Astrocyte (in vitro differentiated cells and primary cell): ENCODE results near the gene AQR. TPM values are rescaled to one million over a fixed set of nuclear protein-coding genes. Genes with fewer than 3 reads are reported as not detected.
"Not testable (repeated sequence)": the region's sequence is repeated elsewhere in the genome, so short reads cannot be mapped to it uniquely, and the experiment has no call there.

Experiments
- DNase-seq: peaks from one replicate; pipeline ENCODE4 v3.0.0-alpha.2; 2010; ENCODE audit warnings: low read depth
- FAIRE-seq: peaks from 2 replicates; lab custom pipeline; 2011; peaks lifted over from hg19 to GRCh38; lab: Jason Lieb, UNC
- H2AFZ ChIP-seq: 2 replicates; pipeline ENCODE4 v1.6.0; 2012; ENCODE audit warnings: low read depth, low read length, inconsistent platforms
- H3K27ac ChIP-seq: 2 replicates; pipeline ENCODE4 v1.5.1; 2011; ENCODE audit warnings: low read depth, low read length, inconsistent platforms
- H3K27me3 ChIP-seq: 2 replicates; pipeline ENCODE4 v1.6.0; 2011; ENCODE audit warnings: low read length, inconsistent platforms; ENCODE audit not compliant: insufficient read depth
- H3K36me3 ChIP-seq: 2 replicates; pipeline ENCODE4 v1.5.1; 2011; ENCODE audit warnings: low read length, inconsistent platforms; ENCODE audit not compliant: insufficient read depth
- H3K4me1 ChIP-seq: 2 replicates; pipeline ENCODE4 v1.5.1; 2011; ENCODE audit warnings: low read length, inconsistent platforms; ENCODE audit not compliant: insufficient read depth
- H3K4me2 ChIP-seq: 2 replicates; pipeline ENCODE4 v1.6.0; 2012; ENCODE audit warnings: low read length, inconsistent platforms
- H3K4me3 ChIP-seq: 2 replicates; pipeline ENCODE4 v1.5.1; 2011; ENCODE audit warnings: low read depth, mild to moderate bottlenecking, low read length, inconsistent platforms; ENCODE audit not compliant: insufficient read depth
- H3K79me2 ChIP-seq: 2 replicates; pipeline ENCODE4 v1.6.0; 2012; ENCODE audit warnings: mild to moderate bottlenecking, low read length, inconsistent platforms; ENCODE audit not compliant: insufficient read depth
- H3K9ac ChIP-seq: 2 replicates; pipeline ENCODE4 v1.6.0; 2012; ENCODE audit warnings: mild to moderate bottlenecking, low read length, inconsistent platforms
- H3K9me3 ChIP-seq: 2 replicates; pipeline ENCODE4 v1.5.1; 2012; ENCODE audit warnings: low read depth, mild to moderate bottlenecking, low read length, inconsistent platforms; ENCODE audit not compliant: insufficient read depth
- H4K20me1 ChIP-seq: 2 replicates; pipeline ENCODE4 v1.6.0; 2012; ENCODE audit warnings: low read length, inconsistent platforms; ENCODE audit not compliant: insufficient read depth
- H3K27ac Mint-ChIP-seq: one replicate; pipeline ENCODE4 v1.8.0; 2021; ENCODE audit warnings: mild to moderate bottlenecking, mixed read lengths; ENCODE audit not compliant: unreplicated experiment
- H3K27me3 Mint-ChIP-seq: one replicate; pipeline ENCODE4 v1.8.0; 2021; ENCODE audit warnings: low read depth, mixed read lengths; ENCODE audit not compliant: unreplicated experiment
- H3K36me3 Mint-ChIP-seq: one replicate; pipeline ENCODE4 v1.8.0; 2021; ENCODE audit warnings: low read depth, mixed read lengths; ENCODE audit not compliant: unreplicated experiment
- H3K4me1 Mint-ChIP-seq: one replicate; pipeline ENCODE4 v1.8.0; 2021; ENCODE audit warnings: low read depth, mixed read lengths; ENCODE audit not compliant: unreplicated experiment
- H3K4me3 Mint-ChIP-seq: one replicate; pipeline ENCODE4 v1.8.0; 2021; ENCODE audit warnings: mild to moderate bottlenecking, moderate library complexity, mixed read lengths; ENCODE audit not compliant: unreplicated experiment
- H3K9me3 Mint-ChIP-seq: one replicate; pipeline ENCODE4 v1.8.0; 2021; ENCODE audit warnings: mild to moderate bottlenecking, mixed read lengths; ENCODE audit not compliant: unreplicated experiment
- CTCF ChIP-seq: IDR thresholded peaks from 2 replicates; pipeline ENCODE4 v1.5.1; 2011; ENCODE audit warnings: low read depth, mild to moderate bottlenecking, inconsistent platforms, low read length, moderate library complexity; ENCODE audit not compliant: insufficient read depth
- EZH2 ChIP-seq: IDR thresholded peaks from 2 replicates; pipeline ENCODE4 v1.6.1; 2012; ENCODE audit warnings: mild to moderate bottlenecking, low read length, inconsistent platforms; ENCODE audit not compliant: insufficient read depth
- total RNA-seq: library from RNA; stranded (reverse); gene quantifications from 2 replicates; pipeline ENCODE4 v1.2.1, GENCODE V29; 2021

The AQR gene
- total RNA-seq, 1 donor from 2014 or later = 27.2 TPM

GRCh38 chr15:34944936-34945335 is 24.6 kb downstream of the AQR start:
- Histone ChIP-seq H3K79me2 (no peaks in the 10 kb centered on the region), H3K4me3 (no peak overlapping the region), H3K4me1 (no peaks in the 10 kb centered on the region), H3K9ac (no peak overlapping the region), H3K36me3 (peaks cover 10% of the 10 kb centered on the region), H3K27ac (no peak overlapping the region), H3K9me3 (no peaks in the 10 kb centered on the region), H3K27me3 (no peaks in the 10 kb centered on the region), H2AFZ (no peak overlapping the region), H3K4me2 (no peak overlapping the region), H4K20me1 (no peaks in the 10 kb centered on the region)
- Mint-ChIP-seq H3K9me3 (no peaks in the 10 kb centered on the region), H3K27ac (no peak overlapping the region), H3K27me3 (no peaks in the 10 kb centered on the region), H3K4me1 (no peaks in the 10 kb centered on the region), H3K4me3 (no peak overlapping the region), H3K36me3 (no peaks in the 10 kb centered on the region)
- FAIRE-seq (no peak), DNase-seq (no peak)
- TF ChIP-seq EZH2 (no peak), CTCF (no peak)

GRCh38 chr15:34943711-34944110 is 25.8 kb downstream of the AQR start:
- Histone ChIP-seq H3K9me3 (no peaks in the 10 kb centered on the region), H3K4me3 (no peak overlapping the region), H3K79me2 (no peaks in the 10 kb centered on the region), H3K36me3 (peaks cover 16% of the 10 kb centered on the region), H3K4me1 (no peaks in the 10 kb centered on the region), H3K27ac (no peak overlapping the region), H3K27me3 (no peaks in the 10 kb centered on the region), H3K9ac (no peak overlapping the region), H4K20me1 (no peaks in the 10 kb centered on the region), H2AFZ (no peak overlapping the region), H3K4me2 (no peak overlapping the region)
- TF ChIP-seq CTCF (no peak), EZH2 (no peak)
- FAIRE-seq (no peak), DNase-seq (no peak)
- Mint-ChIP-seq H3K4me3 (no peak overlapping the region), H3K27me3 (no peaks in the 10 kb centered on the region), H3K36me3 (no peaks in the 10 kb centered on the region), H3K4me1 (no peaks in the 10 kb centered on the region), H3K27ac (no peak overlapping the region), H3K9me3 (no peaks in the 10 kb centered on the region)

- peaks cover 17% of the 10 kb centered on the region for H3K36me3 ChIP-seq
- H3K4me3 Mint-ChIP-seq, H3K27me3 ChIP-seq, DNase-seq, H4K20me1 ChIP-seq, H3K4me1 Mint-ChIP-seq, FAIRE-seq, H3K27ac Mint-ChIP-seq, H3K4me1 ChIP-seq, H3K27me3 Mint-ChIP-seq, H3K79me2 ChIP-seq, H3K9me3 ChIP-seq, H3K4me2 ChIP-seq, H3K27ac ChIP-seq, H3K9me3 Mint-ChIP-seq, H3K36me3 Mint-ChIP-seq, H2AFZ ChIP-seq, H3K4me3 ChIP-seq, H3K9ac ChIP-seq: not testable (repeated sequence)
Measured at GRCh38 chr15:34943264-34943663, 26.3 kb downstream of the AQR start.
